GOT3 (cell line): Measurements from ENCODE around the gene SIRT7.
A peak's percentile ranks its signal among the peaks of the same experiment; 100 is the strongest.

ENCODE experiments used
- DNase-seq: peaks from one replicate; lab custom pipeline; 2025; ENCODE audit warnings: mixed read lengths; lab: John Stamatoyannopoulos, UW

SIRT7 gene

GRCh38 chr17:81888105-81888987, 29.6 kb downstream of the SIRT7 start:
- DNase-seq, result no peak

GRCh38 chr17:81885869-81886548, 32.0 kb downstream of the SIRT7 start:
- DNase-seq, result no peak

DNA sequence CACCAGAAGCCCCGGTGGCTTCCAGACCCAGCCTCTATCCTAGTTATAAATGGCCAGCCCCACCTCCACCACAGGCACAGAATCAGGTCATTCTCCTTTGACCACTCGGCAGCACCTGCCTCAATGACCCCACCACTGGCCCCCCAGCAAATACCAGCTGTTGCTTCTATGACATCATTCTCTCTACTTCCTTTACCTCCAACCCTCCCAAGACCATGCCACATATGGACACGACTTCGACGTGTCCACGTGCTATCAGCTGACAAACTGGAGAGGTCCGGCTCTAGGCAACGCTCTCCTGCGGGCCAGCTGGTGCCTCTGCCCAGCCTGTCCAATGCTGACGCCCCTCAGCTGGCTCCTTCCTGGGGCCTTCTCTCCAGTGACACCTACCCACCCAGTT, 32.5 kb downstream of the SIRT7 start:
- DNase-seq, result no peak

DNA sequence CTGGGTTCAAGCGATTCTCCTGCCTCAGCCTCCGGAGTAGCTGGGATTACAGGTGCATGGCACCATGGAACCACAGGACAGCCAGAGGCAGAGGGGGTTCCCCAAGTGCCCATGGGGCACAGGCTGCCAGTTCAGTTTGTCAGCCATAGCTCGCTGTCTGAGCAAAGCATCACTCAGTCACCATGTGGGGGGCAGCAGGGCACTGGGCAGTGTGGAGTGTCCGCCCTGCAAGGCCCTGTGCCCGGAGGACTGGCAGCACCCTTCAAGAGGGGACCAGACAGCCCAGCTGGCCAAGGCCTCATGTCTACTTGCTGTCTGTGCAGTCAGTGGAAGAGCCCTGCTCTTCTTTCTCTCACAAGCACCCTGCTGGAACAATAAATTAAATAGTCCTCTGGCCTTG, 33.0 kb downstream of the SIRT7 start:
- DNase-seq, result no peak

DNA sequence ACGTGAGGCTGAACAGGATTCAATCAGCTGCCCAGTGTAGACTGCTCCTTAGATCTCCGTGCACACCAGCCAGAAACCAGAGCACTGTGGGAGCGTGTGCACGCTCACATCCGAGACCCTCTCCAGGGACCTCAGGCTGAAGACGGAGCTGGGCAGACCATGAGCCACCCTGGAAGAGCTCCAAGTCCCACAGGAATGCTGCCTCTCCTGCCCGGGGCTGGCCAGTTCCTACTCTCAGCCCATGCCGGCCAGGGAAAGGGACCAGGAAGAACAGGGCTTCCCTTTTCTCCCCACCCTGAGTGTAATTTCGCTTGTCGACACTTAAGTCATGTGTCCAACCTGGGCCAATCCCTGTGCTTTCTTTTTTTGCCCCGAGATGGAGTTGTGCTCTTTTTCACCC, 33.5 kb downstream of the SIRT7 start:
- DNase-seq, result no peak

GRCh38 chr17:81879121-81879520, 38.9 kb downstream of the SIRT7 start:
- DNase-seq, result no peak

GRCh38 chr17:81878294-81878693, 39.7 kb downstream of the SIRT7 start:
- no peak for DNase-seq

DNA sequence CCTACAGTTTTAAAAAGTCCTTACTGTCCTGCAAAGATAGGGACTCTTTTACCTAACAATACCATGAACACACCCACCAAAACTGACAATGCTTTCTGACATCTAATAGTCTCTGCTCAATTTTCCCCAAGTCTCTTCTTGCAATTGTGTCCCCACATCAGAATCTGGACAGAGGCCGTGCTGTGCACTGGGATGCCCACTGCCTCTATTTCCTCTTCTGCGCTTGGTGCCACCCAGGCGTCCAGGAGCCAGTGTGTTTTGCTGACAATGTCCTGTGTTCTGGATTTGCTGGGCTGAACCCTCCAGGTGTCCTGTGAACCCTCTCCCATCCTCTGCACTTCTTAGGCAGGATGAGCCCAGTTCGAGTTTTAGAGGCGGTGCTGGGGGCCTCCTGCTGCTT, 40.4 kb downstream of the SIRT7 start:
- no peak for DNase-seq

- DNase-seq, result peak; percentile 83
Measured at GRCh38 chr17:81871387-81872230, 46.4 kb downstream of the SIRT7 start.

DNA sequence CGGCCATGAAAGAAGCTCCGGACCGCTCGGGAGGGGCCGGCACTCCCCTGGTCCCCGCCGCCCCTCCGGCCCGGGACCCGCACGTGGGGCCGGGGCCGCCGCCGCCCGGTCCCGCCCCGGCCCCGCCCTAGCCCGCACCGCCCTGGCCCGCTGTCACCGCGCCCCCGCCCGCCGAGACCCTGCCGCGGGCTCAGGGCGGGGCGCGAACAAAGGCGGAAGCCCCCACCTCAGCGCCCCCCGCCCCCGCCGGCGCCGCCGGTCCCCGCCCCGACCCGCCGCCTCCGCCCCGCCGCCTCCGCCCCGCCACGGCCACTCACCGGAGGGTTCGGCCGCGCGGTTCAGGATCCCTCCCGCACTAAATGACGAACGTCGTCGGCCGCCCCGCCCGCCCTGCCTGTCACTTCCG, 47.0 kb downstream of the SIRT7 start, which contains the start of gene ARHGDIA:
Gene ARHGDIA (minus strand): TSS at position 357 of the 406 bp plus-strand sequence. CDS start 1,407 bp downstream, outside the sequence.
- no peak for DNase-seq

DNA sequence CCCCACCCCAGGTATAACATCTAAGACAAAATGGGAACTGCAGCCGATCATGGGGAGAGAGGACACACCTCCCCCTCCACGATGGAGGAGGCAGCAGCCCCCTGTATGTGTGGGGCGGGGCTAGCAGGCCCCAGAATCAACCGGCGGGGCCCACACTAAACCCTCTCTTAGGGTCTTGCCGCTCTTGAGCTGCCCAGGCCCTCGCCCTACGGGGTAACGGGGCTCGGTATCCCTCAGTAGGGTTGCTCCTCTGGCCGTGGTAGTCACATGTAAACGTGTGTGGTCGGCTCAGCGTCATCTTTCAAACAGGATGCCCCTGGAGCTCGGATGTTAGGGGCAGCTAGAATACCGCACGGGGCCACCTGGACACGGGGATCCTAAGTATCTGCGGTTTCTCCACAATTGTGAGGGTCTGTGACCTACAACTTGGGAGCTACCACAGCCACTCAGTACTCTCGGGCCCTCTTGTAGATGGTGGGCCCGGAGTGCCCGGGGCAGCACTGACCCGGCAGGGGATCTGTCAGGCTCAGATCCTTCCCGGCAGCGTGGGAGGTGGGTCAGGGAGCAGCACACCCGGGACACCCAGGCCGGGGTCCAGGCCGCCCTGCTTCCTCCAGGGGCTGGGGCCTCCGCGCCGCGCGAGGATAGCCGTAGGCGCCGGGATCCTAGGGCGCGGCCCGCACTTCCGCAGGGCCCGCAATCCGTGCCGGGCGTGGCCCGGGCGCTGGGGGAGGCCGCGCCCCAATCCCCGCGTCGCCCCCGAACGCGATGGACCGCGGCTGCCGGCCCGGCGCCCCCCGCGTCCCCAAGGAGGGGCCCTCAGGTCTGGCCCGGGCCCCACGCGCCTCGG, 47.6 kb downstream of the SIRT7 start:
- no peak for DNase-seq

DNA sequence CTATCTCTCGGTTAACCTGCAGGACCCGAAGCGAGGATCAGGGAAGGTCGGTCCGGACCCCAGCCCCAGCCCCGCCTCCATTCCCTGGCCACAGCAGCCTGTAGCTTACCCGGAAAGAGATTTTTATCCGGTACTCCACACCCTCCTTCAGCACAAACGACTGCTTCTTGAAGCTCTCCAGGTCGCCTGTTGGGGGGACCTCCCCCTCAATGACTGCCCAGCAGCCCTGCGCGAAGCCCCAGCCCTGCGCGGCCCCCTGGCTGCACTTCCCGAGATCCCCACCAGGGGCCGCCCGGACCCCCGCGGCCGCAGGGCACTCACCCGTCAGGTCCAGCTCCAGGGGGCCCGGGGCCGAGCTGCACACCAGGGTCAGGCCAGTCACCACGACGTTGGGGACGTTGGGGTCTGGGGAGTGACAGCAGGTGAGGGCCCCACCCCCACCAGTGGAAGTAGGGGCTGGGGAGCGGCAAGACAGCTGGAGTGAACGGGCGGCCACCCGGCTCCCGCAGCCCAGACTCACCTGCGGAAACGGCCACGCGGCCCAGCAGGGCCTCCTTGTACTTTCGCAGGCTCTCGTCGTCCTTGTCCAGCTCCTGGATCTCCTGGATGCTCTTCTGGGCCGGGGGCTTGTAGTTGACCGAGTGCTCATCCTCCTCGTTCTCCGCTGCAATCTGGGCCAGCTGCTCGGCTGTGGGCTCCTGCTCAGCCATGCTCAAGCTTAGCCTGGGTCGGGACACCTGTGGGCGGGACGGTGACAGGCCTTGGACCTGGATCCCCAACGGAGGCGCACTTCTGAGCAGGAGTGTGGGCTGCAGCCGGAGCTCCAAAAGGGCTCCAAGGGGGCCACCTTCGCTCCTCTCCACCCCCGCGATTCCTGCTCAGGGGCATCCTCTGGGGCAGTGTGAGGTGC, 48.5 kb downstream of the SIRT7 start:
- no peak for DNase-seq

DNA sequence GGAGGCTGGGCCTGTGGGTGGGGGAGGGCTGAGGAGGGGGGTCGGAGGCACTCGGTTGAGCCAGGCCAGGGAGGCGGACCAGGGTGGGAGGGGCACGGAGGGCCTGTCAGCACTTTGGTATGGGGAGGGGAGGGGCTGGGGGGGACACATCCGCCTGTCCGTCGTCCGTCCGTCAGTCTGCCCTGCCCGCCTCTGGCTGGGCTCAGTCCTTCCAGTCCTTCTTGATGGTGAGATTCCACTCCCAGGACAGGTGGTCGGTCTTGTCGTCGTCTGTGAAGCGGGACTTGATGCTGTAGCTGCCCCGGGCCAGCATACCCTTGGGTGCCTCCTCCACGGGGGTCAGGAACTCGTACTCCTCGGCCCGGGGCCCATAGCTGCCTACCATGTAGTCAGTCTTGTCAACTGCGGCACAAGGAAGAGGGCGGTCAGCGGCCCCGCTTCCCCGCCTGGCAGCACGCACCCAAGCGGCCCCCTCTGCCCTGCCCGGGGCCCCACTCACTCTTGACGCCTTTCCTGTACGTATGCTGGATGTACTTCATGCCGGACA, 49.2 kb downstream of the SIRT7 start:
- no peak for DNase-seq

- no peak for DNase-seq
Measured at GRCh38 chr17:81867991-81868673, 49.8 kb downstream of the SIRT7 start.

- DNase-seq, result no peak
Measured at GRCh38 chr17:81867170-81867990, 50.6 kb downstream of the SIRT7 start.

GRCh38 chr17:81866440-81867169, 51.4 kb downstream of the SIRT7 start:
- DNase-seq, result no peak

DNA sequence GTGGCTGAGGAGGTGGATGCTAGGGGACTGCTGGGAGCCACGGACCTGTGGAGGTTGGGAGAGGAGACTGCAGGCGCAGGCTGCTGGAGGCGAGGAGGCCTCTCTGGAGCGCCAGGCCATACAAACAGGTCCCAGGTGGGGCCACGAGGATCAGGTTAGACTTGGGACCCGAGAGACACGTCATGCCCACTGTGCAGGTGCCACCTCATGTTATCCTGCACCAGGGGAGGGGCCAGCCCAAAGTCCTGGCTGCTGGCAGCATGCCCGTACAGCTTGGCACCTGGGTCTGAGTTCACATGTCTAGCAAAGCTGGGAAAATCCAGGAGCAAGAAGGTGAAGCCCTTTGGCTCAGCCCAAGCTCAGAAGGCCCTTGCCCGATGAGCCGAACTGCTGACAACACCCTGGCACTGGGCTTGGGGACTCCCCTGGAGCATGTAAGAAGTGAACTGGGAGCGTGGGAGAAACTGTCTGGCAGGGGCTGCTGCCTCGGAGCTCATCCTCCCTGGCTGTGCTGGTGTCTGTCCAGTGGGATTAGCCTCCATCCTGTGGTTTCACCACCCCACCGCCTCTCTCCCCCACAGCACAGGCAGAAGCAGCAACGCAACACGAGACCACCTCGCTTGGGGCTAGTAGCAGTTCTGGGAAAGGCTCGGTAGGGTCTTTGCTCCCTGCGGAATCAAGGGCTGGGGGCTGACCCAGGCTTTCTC, 52.1 kb downstream of the SIRT7 start:
- no peak for DNase-seq
